ENCODE measurements around the gene IL3RA. TPM values are rescaled to one million over a fixed set of nuclear protein-coding genes. Genes with fewer than 3 reads are reported as not detected.

The IL3RA gene
- total and polyA plus RNA-seq, 2 experiments from 2014 or later = 0.86 TPM; not detected in 1

GRCh38 chrX:1292575-1293290, 43.9 kb upstream of the IL3RA start:
- Histone ChIP-seq H3K27me3 (ENCODE audit: insufficient read depth) (no peaks in the 10 kb centered on the region), H3K4me1 (ENCODE audit: insufficient read depth) (no peaks in the 10 kb centered on the region), H3K36me3 (ENCODE audit: insufficient read depth) (no peaks in the 10 kb centered on the region), H3F3A (replicated peaks; ENCODE audit: low read depth) (no peaks in the 10 kb centered on the region), H3K4me2 (no peak overlapping the region), H3K27ac (ENCODE audit: low read depth) (no peak overlapping the region), H4K20me1 (replicated peaks; ENCODE audit: insufficient read depth) (no peaks in the 10 kb centered on the region), H2AFZ (no peak overlapping the region), H3K9me2 (ENCODE audit: insufficient read depth) (no peaks in the 10 kb centered on the region), H3K4me3 (no peak overlapping the region), H3K79me2 (replicated peaks; ENCODE audit: insufficient read depth) (no peaks in the 10 kb centered on the region)
- Mint-ChIP-seq H3K9me3 (peaks cover 79% of the 10 kb centered on the region), H3K4me1 (no peaks in the 10 kb centered on the region), H3K4me3 (no peak overlapping the region), H3K27me3 (ENCODE audit: insufficient read depth, low read depth, poor library complexity) (peaks cover 13% of the 10 kb centered on the region), H3K27ac (no peak overlapping the region), H3K36me3 (ENCODE audit: low read depth) (peaks cover 36% of the 10 kb centered on the region)
- ATAC-seq = no peak
- TF ChIP-seq NANOG (IDR thresholded peaks at IDR 0.05; ENCODE audit: borderline replicate concordance) (no peak), ETS1 (IDR thresholded peaks at IDR 0.05) (no peak), EZH2 (IDR thresholded peaks at IDR 0.05; ENCODE audit: low read depth, unreplicated experiment) (no peak), ZNF331 (CRISPR knock-in tag; IDR thresholded peaks at IDR 0.05; ENCODE audit: low read depth) (no peak), REST (IDR thresholded peaks at IDR 0.05; ENCODE audit: unreplicated experiment) (no peak), ZNF462 (CRISPR knock-in tag; IDR thresholded peaks at IDR 0.05) (no peak), ZNF114 (CRISPR knock-in tag; IDR thresholded peaks at IDR 0.05) (no peak), CREB1 (CRISPR knock-in tag; IDR thresholded peaks at IDR 0.05; ENCODE audit: low read depth) (no peak), POLR2AphosphoS5 (IDR thresholded peaks at IDR 0.05; ENCODE audit: low read depth) (no peak), JUNB (IDR thresholded peaks at IDR 0.05; ENCODE audit: unreplicated experiment) (no peak), CTCF (conservative IDR thresholded peaks at IDR 0.05; ENCODE audit: low read depth in 2 of 2) (no peak), STAT1 (IDR thresholded peaks at IDR 0.05; ENCODE audit: unreplicated experiment) (no peak), EZH2phosphoT487 (IDR thresholded peaks at IDR 0.05; ENCODE audit: unreplicated experiment) (no peak)
- no peak for DNase-seq (ENCODE audit: low spot score)
